Activated B cell treated with CpG ODN at 0.5 μM for 24 hours (primary cell): ENCODE results near the gene PLIN5. TPM values are rescaled to one million over a fixed set of nuclear protein-coding genes. Genes with fewer than 3 reads are reported as not detected.

Experiments
- ATAC-seq: fragments of 200-7000 bp; cut with Tn5 transposase; one replicate; pipeline ENCODE4 v1.10.0; 2021; ENCODE audit warnings: low read depth, mild to moderate bottlenecking, moderate library complexity
- CTCF ChIA-PET: fragments of 350-600 bp; sonication (Branson Sonifier 250); formaldehyde crosslinking; loops from one replicate; lab custom pipeline; 2021; ENCODE audit warnings: antibody characterized with exemption; lab: Charles Lee
- POLR2A ChIA-PET: fragments of 350-600 bp; sonication (Branson Sonifier 250); formaldehyde crosslinking; loops from one replicate; lab custom pipeline; 2021; ENCODE audit warnings: antibody characterized with exemption; lab: Charles Lee
- DNase-seq: peaks from one replicate; pipeline ENCODE4 v3.0.0; 2022
- H3K27ac Mint-ChIP-seq: one replicate; pipeline ENCODE4 v1.8.0; 2020; ENCODE audit warnings: mixed read lengths
- H3K27me3 Mint-ChIP-seq: one replicate; pipeline ENCODE4 v1.8.0; 2021; ENCODE audit warnings: mixed read lengths
- H3K36me3 Mint-ChIP-seq: one replicate; pipeline ENCODE4 v1.8.0; 2021; ENCODE audit warnings: low read depth, mixed read lengths
- H3K4me1 Mint-ChIP-seq: one replicate; pipeline ENCODE4 v1.8.0; 2021; ENCODE audit warnings: mixed read lengths
- H3K4me3 Mint-ChIP-seq: one replicate; pipeline ENCODE4 v1.8.0; 2020; ENCODE audit warnings: mild to moderate bottlenecking, mixed read lengths
- H3K9me3 Mint-ChIP-seq: one replicate; pipeline ENCODE4 v1.8.0; 2020; ENCODE audit warnings: mixed read lengths
- intact Hi-C: fragments of 100-400 bp; cut with micrococcal nuclease; formaldehyde crosslinking; loops from one replicate; pipeline ENCODE4 v1.15.1; 2024
- total RNA-seq: library from RNA; stranded (reverse); gene quantifications from 2 replicates; pipeline ENCODE4 v1.2.3, GENCODE V29; 2022
- TF ChIP-seq, protein P1 (sequence below): fragments of 200-600 bp; IDR thresholded peaks from one replicate; pipeline ENCODE4 v1.8.0; 2022; ENCODE audit warnings: antibody characterized with exemption, mild to moderate bottlenecking

Gene PLIN5
- total RNA-seq, 1 donor from 2014 or later, result 0.33 TPM

- ATAC-seq (no peak), DNase-seq (no peak)
- intact Hi-C loops, result no loop called here
- Mint-ChIP-seq H3K27me3 (peaks cover 12% of the 10 kb centered on the region), H3K36me3 (no peaks in the 10 kb centered on the region), H3K4me1 (no peaks in the 10 kb centered on the region), H3K27ac (no peak overlapping the region), H3K9me3 (no peaks in the 10 kb centered on the region), H3K4me3 (no peak overlapping the region)
- TF ChIP-seq, protein P1, sequence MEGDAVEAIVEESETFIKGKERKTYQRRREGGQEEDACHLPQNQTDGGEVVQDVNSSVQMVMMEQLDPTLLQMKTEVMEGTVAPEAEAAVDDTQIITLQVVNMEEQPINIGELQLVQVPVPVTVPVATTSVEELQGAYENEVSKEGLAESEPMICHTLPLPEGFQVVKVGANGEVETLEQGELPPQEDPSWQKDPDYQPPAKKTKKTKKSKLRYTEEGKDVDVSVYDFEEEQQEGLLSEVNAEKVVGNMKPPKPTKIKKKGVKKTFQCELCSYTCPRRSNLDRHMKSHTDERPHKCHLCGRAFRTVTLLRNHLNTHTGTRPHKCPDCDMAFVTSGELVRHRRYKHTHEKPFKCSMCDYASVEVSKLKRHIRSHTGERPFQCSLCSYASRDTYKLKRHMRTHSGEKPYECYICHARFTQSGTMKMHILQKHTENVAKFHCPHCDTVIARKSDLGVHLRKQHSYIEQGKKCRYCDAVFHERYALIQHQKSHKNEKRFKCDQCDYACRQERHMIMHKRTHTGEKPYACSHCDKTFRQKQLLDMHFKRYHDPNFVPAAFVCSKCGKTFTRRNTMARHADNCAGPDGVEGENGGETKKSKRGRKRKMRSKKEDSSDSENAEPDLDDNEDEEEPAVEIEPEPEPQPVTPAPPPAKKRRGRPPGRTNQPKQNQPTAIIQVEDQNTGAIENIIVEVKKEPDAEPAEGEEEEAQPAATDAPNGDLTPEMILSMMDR, result no peak
- ChIA-PET POLR2A (no interaction called here), CTCF (interaction anchor here (0.8 to 1.2 kb wide), 3 partner anchors 9 to 244 kb away, joined by 3 read pairs; no protein-coding TSS in a partner anchor)
Measured at GRCh38 chr19:4516199-4516938, 18.7 kb downstream of the PLIN5 start.

GRCh38 chr19:4515732-4516131 lies 19.3 kb downstream of the PLIN5 start:
- DNase-seq (no peak), ATAC-seq (no peak)
- CTCF ChIA-PET, result no interaction called here
- TF ChIP-seq, protein P1, result no peak
- POLR2A ChIA-PET, result interaction anchor here (0.6 kb wide), 1 partner anchor 160 kb away, joined by 6 read pairs; no protein-coding TSS in a partner anchor
- H3K36me3 Mint-ChIP-seq, result no peaks in the 10 kb centered on the region
- H3K27me3 Mint-ChIP-seq, result peaks cover 9% of the 10 kb centered on the region
- no peak overlapping the region for H3K27ac Mint-ChIP-seq
- H3K4me3 Mint-ChIP-seq, result no peak overlapping the region
- intact Hi-C loops, result no loop called here
- no peaks in the 10 kb centered on the region for H3K9me3 Mint-ChIP-seq
- H3K4me1 Mint-ChIP-seq, result no peaks in the 10 kb centered on the region

GRCh38 chr19:4513248-4513647 lies 21.8 kb downstream of the PLIN5 start:
- H3K4me3 Mint-ChIP-seq, result no peak overlapping the region
- no peaks in the 10 kb centered on the region for H3K4me1 Mint-ChIP-seq
- CTCF ChIA-PET, result no interaction called here
- DNase-seq (no peak), ATAC-seq (no peak)
- H3K27me3 Mint-ChIP-seq, result peaks cover 3% of the 10 kb centered on the region
- TF ChIP-seq, protein P1, result no peak
- H3K36me3 Mint-ChIP-seq, result no peaks in the 10 kb centered on the region
- intact Hi-C loops, result no loop called here
- POLR2A ChIA-PET, result no interaction called here
- no peaks in the 10 kb centered on the region for H3K9me3 Mint-ChIP-seq
- H3K27ac Mint-ChIP-seq, result no peak overlapping the region

- Mint-ChIP-seq H3K36me3 (no peaks in the 10 kb centered on the region), H3K27ac (no peak overlapping the region), H3K4me1 (no peaks in the 10 kb centered on the region), H3K4me3 (no peak overlapping the region), H3K27me3 (peaks cover 3% of the 10 kb centered on the region), H3K9me3 (no peaks in the 10 kb centered on the region)
- ATAC-seq (no peak), DNase-seq (no peak)
- intact Hi-C loops, result no loop called here
- POLR2A ChIA-PET, result no interaction called here
- CTCF ChIA-PET, result no interaction called here
- TF ChIP-seq, protein P1, result no peak
Measured at GRCh38 chr19:4512070-4512469, 23.0 kb downstream of the PLIN5 start.

- CTCF ChIA-PET, result no interaction called here
- no peak for DNase-seq
Measured at GRCh38 chr19:4511300-4512054, 23.5 kb downstream of the PLIN5 start.

More at GRCh38 chr19:4511300-4512054, 23.5 kb downstream of the PLIN5 start:
- no peaks in the 10 kb centered on the region for H3K4me1 Mint-ChIP-seq
- intact Hi-C loops, result no loop called here
- no peak overlapping the region for H3K27ac Mint-ChIP-seq
- H3K36me3 Mint-ChIP-seq, result no peaks in the 10 kb centered on the region
- no peak for ATAC-seq
- peaks cover 3% of the 10 kb centered on the region for H3K27me3 Mint-ChIP-seq
- H3K9me3 Mint-ChIP-seq, result no peaks in the 10 kb centered on the region
- no peak overlapping the region for H3K4me3 Mint-ChIP-seq
- TF ChIP-seq, protein P1, result no peak
- POLR2A ChIA-PET, result no interaction called here
